Sciatic nerve (tissue), 2 donors: ENCODE measurements around the gene NBEAL2. TPM values are rescaled to one million over a fixed set of nuclear protein-coding genes. Genes with fewer than 3 reads are reported as not detected.

ENCODE experiments used
- ATAC-seq: fragments of 200-7000 bp; cut with Tn5 transposase; one replicate; pipeline ENCODE4 v1.9.1; 2020; ENCODE audit warnings: mild to moderate bottlenecking, moderate library complexity
- DNase-seq: peaks from one replicate; pipeline ENCODE4 v3.0.0-alpha.2; 2020; ENCODE audit warnings: low spot score
- intact Hi-C: fragments of 100-400 bp; cut with DNase I; formaldehyde crosslinking; loops from one replicate; pipeline ENCODE4 v1.14.2; 2022
- total RNA-seq: library from RNA; stranded (reverse); fragmentation: NEBNext Ultra II Directional; extraction: Animal tissue kit (Norgen Biotek cat#: 25700); gene quantifications from one replicate; pipeline ENCODE4 v1.2.1, GENCODE V29; 2021
- donor health status: DM: no; HTN: no; CAD: no.
- donor health status: DM: no; HTN: no; CAD: no.

NBEAL2 gene
- total RNA-seq, 1 donor from 2014 or later, result 44.0 TPM

DNA sequence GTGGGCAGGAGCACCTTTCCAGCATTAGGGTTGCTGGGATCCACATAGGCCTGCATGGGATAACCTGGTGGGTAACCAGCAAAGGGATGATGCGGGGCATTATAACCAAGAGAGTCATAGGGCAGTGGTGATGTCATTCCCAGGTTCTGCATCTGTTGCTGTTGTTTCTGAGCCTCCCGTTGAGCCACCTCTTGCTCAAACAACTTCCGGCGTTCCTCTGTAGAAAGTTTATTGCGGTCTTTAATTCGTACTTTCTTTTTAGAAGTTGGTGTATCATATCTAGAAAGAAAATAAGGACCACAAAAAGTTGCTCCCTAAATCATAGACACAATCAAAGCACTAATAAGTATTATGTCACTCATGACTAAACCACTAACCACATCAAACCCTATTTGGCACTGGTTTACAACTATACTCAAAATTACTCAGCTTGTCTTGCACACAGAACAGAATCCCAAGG is 77.8 kb downstream of the NBEAL2 start:
- intact Hi-C loops, result no loop called here
- DNase-seq (no peak), ATAC-seq (no peak)

Other genes starting within 250 kb of the NBEAL2 start
- gene MYL3, start 116.2 kb upstream of the NBEAL2 start, total RNA-seq, result 3.3 TPM
- 6.6 TPM for gene PTH1R, start 101.9 kb upstream of the NBEAL2 start, total RNA-seq
- gene CCDC12, start 2.9 kb upstream of the NBEAL2 start, total RNA-seq, result 40.9 TPM
- 68.3 TPM for gene SETD2, start 184.4 kb downstream of the NBEAL2 start, total RNA-seq